ENCODE measurements around the gene ESRRA. TPM values are rescaled to one million over a fixed set of nuclear protein-coding genes. Genes with fewer than 3 reads are reported as not detected.

Gene ESRRA
- 10 to 100 TPM; 40.5 to 42.4 TPM for total RNA-seq

GRCh38 chr11:64305075-64305690 lies at the start of gene ESRRA:
Gene ESRRA, plus strand, starts transcription at chr11:64305524. Its CDS starts 1,656 bp downstream, at chr11:64307180.
- H3K27me3 Mint-ChIP-seq (ENCODE audit: low read depth) = peaks cover 19% of the 10 kb centered on the region
- H3K4me1 Mint-ChIP-seq (ENCODE audit: low read depth) = peaks cover 49% of the 10 kb centered on the region
- DNase-seq (peak; percentile 100), ATAC-seq (replicated peaks in 1 of 2) (peak; percentile 77 to 79)
- no peaks in the 10 kb centered on the region for H3K9me3 Mint-ChIP-seq
- peaks cover 0 to 10% of the 10 kb centered on the region in 2 donors for H3K36me3 Mint-ChIP-seq (ENCODE audit: insufficient read depth in 2 of 2)
- H3K27ac Mint-ChIP-seq = peak within 1 kb of the TSS; percentile 97
- peak within 1 kb of the TSS; percentile 98 to 100 for H3K4me3 Mint-ChIP-seq

DNA sequence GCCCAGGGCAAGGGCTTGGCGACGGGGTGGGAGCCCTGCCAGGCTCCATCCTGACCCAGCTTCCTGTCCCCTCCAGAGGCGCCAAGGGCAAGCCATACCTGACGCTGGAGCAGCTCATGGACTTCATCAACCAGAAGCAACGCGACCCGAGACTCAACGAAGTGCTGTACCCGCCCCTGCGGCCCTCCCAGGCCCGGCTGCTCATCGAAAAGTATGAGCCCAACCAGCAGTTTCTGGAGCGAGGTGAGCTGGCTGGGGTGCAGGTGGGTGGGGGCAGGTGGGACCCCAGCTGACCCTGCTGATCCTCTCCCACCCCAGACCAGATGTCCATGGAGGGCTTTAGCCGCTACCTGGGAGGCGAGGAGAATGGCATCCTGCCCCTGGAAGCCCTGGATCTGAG lies 49.0 kb upstream of the ESRRA start:
- H3K9me3 Mint-ChIP-seq = no peaks in the 10 kb centered on the region
- ATAC-seq (replicated peaks in 1 of 2) = no peak
- peaks cover 21% of the 10 kb centered on the region for H3K4me1 Mint-ChIP-seq (ENCODE audit: low read depth)
- no peak overlapping the region for H3K27ac Mint-ChIP-seq
- H3K4me3 Mint-ChIP-seq = no peak overlapping the region
- DNase-seq = no peak
- peaks cover 2 to 3% of the 10 kb centered on the region in 2 donors for H3K36me3 Mint-ChIP-seq (ENCODE audit: insufficient read depth in 2 of 2)
- no peaks in the 10 kb centered on the region for H3K27me3 Mint-ChIP-seq (ENCODE audit: low read depth)

- peaks cover 2 to 3% of the 10 kb centered on the region in 2 donors for H3K36me3 Mint-ChIP-seq (ENCODE audit: insufficient read depth in 2 of 2)
- DNase-seq (no peak), ATAC-seq (replicated peaks in 1 of 2) (no peak)
- H3K27ac Mint-ChIP-seq = no peak overlapping the region
- no peak overlapping the region for H3K4me3 Mint-ChIP-seq
- H3K27me3 Mint-ChIP-seq (ENCODE audit: low read depth) = no peaks in the 10 kb centered on the region
- H3K4me1 Mint-ChIP-seq (ENCODE audit: low read depth) = peaks cover 12% of the 10 kb centered on the region
- H3K9me3 Mint-ChIP-seq = no peaks in the 10 kb centered on the region
Measured at GRCh38 chr11:64258356-64258755, 47.0 kb upstream of the ESRRA start.

DNA sequence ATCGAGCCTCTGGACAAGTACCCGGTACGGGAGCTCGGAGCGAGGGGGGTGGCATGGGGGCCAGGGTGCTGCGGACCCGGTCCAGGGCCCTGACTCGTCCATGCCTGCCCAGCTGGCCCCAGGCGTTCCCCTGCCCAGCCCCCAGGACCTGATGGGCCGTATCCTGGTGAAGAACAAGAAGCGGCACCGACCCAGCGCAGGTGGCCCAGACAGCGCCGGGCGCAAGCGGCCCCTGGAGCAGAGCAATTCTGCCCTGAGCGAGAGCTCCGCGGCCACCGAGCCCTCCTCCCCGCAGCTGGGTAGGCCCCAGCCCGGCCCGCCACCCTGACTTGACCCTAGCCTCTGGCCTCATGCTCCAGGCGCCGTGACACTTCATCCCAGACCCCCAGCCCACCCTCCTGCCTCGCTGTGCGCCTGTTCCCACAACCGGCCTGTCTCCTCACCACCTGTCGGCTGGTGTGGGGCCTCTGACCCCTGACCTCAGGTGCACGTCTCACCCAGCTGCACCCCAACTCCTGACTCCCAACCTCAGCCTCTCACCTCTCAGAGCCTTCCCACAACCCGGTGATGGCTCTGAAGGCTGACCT lies 46.3 kb upstream of the ESRRA start:
- no peak overlapping the region for H3K4me3 Mint-ChIP-seq
- H3K27me3 Mint-ChIP-seq (ENCODE audit: low read depth) = no peaks in the 10 kb centered on the region
- no peak for ATAC-seq (replicated peaks in 1 of 2)
- H3K9me3 Mint-ChIP-seq = no peaks in the 10 kb centered on the region
- H3K4me1 Mint-ChIP-seq (ENCODE audit: low read depth) = peaks cover 12% of the 10 kb centered on the region
- H3K36me3 Mint-ChIP-seq (ENCODE audit: insufficient read depth in 2 of 2) = peaks cover 2 to 3% of the 10 kb centered on the region in 2 donors
- DNase-seq = no peak
- H3K27ac Mint-ChIP-seq = no peak overlapping the region

DNA sequence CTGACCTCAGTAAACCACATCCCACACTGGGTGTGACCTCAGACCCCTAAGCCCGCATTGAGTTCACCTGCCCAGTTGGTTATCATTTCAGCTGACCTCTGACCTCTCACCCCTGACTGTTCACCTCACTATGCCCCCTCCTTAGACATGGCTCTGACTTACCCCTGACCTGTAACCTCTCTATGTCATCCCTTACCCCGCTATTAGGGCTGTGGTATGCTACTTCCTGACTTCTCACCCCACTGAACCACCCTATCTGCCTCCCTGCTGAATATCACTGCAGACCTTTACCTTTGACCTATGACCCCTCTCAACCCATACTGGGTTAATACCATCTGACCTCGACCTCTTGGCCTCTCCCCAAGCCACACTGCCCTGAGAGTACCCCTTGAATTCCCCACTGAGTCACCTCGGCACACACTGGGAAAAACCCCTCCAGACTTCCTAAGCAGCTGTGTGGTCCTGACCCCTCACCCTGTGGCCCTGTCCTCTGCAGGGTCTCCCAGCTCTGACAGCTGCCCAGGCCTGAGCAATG lies 45.7 kb upstream of the ESRRA start:
- no peaks in the 10 kb centered on the region for H3K27me3 Mint-ChIP-seq (ENCODE audit: low read depth)

DNA sequence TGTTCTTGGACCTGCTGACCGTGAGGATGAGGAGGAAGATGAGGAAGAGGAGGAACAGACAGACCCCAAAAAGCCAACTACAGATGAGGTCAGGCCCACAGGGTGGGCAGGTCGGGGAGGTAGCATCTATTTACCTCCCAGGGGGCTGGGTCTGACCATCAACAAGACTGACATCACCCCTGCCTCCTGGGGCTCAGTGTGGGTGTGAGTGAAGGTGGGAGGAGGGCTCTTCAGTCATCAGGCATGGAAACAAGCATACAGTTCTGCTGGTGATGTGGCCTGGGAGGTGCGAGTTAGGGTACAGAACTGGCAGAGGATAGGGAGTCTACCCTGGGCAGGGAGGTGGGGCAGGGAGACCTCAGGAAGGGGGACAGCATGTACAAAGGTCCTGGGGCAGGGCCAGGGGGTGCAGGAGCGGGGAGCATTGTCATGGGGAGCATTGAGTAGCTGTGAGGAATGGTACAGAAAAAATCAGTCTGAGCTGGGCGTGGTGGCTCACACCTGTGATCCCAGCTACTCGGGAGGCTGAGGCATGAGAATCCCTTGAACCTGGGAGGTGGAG lies 45.1 kb upstream of the ESRRA start:
- DNase-seq (no peak), ATAC-seq (replicated peaks in 1 of 2) (no peak)
- Mint-ChIP-seq H3K9me3 (no peaks in the 10 kb centered on the region), H3K4me1 (ENCODE audit: low read depth) (peaks cover 12% of the 10 kb centered on the region), H3K27ac (peak overlapping the region; percentile 27), H3K27me3 (ENCODE audit: low read depth) (no peaks in the 10 kb centered on the region), H3K4me3 (no peak overlapping the region), H3K36me3 (ENCODE audit: insufficient read depth in 2 of 2) (peaks cover 2 to 3% of the 10 kb centered on the region in 2 donors)

More for the DNA sequence above, 45.7 kb upstream of the ESRRA start:
- Mint-ChIP-seq H3K36me3 (ENCODE audit: insufficient read depth in 2 of 2) (peaks cover 2 to 3% of the 10 kb centered on the region in 2 donors), H3K4me3 (no peak overlapping the region), H3K4me1 (ENCODE audit: low read depth) (peaks cover 12% of the 10 kb centered on the region), H3K27ac (peak overlapping the region; percentile 27), H3K9me3 (no peaks in the 10 kb centered on the region)
- peak; percentile 25 to 37 for ATAC-seq (replicated peaks in 1 of 2)
- DNase-seq = no peak

- Mint-ChIP-seq H3K27me3 (ENCODE audit: low read depth) (no peaks in the 10 kb centered on the region), H3K4me3 (no peak overlapping the region), H3K27ac (no peak overlapping the region), H3K36me3 (ENCODE audit: insufficient read depth in 2 of 2) (peaks cover 2 to 3% of the 10 kb centered on the region in 2 donors), H3K9me3 (no peaks in the 10 kb centered on the region), H3K4me1 (ENCODE audit: low read depth) (peaks cover 12% of the 10 kb centered on the region)
- no peak for ATAC-seq (replicated peaks in 1 of 2)
- no peak for DNase-seq
Measured at GRCh38 chr11:64261556-64262080, 43.7 kb upstream of the ESRRA start.

DNA sequence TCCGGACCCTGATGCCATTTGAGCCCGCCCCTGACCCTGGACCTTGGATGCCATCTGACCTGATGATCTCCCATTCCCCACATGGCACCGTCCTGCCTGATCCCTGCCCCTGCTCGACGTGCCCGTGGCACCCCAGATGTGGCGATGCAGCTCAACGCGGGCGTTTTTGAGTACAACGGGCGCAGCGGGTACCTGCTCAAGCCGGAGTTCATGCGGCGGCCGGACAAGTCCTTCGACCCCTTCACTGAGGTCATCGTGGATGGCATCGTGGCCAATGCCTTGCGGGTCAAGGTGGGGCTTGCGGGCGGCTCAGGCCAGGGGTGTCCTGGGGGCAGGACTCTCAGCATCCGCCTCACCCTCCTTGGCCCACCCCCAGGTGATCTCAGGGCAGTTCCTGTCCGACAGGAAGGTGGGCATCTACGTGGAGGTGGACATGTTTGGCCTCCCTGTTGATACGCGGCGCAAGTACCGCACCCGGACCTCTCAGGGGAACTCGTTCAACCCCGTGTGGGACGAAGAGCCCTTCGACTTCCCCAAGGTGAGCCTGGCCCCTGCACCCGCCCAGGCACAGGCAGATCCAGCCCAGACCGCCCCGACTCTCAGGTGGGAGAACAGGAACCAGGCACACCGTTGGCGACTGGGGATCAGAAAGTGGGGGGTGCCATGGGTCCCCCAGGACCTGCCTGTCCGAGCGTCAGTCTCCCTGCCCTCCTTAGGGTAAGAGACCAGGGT lies 42.9 kb upstream of the ESRRA start:
- ATAC-seq (replicated peaks in 1 of 2) (no peak), DNase-seq (no peak)
- H3K4me3 Mint-ChIP-seq = no peak overlapping the region
- H3K4me1 Mint-ChIP-seq (ENCODE audit: low read depth) = peaks cover 12% of the 10 kb centered on the region
- H3K27ac Mint-ChIP-seq = no peak overlapping the region
- peaks cover 2 to 3% of the 10 kb centered on the region in 2 donors for H3K36me3 Mint-ChIP-seq (ENCODE audit: insufficient read depth in 2 of 2)
- no peaks in the 10 kb centered on the region for H3K9me3 Mint-ChIP-seq
- H3K27me3 Mint-ChIP-seq (ENCODE audit: low read depth) = no peaks in the 10 kb centered on the region

GRCh38 chr11:64263021-64263946 lies 42.0 kb upstream of the ESRRA start:
- no peak for DNase-seq
- H3K4me3 Mint-ChIP-seq = no peak overlapping the region
- no peaks in the 10 kb centered on the region for H3K9me3 Mint-ChIP-seq
- no peak overlapping the region for H3K27ac Mint-ChIP-seq
- no peaks in the 10 kb centered on the region for H3K27me3 Mint-ChIP-seq (ENCODE audit: low read depth)
- H3K4me1 Mint-ChIP-seq (ENCODE audit: low read depth) = peaks cover 19% of the 10 kb centered on the region
- no peak for ATAC-seq (replicated peaks in 1 of 2)
- H3K36me3 Mint-ChIP-seq (ENCODE audit: insufficient read depth in 2 of 2) = peaks cover 2% of the 10 kb centered on the region in 2 donors

- H3K9me3 Mint-ChIP-seq = no peaks in the 10 kb centered on the region
- no peak for DNase-seq
- H3K4me1 Mint-ChIP-seq (ENCODE audit: low read depth) = peaks cover 26% of the 10 kb centered on the region
- ATAC-seq (replicated peaks in 1 of 2) = no peak
- peaks cover 2 to 3% of the 10 kb centered on the region in 2 donors for H3K36me3 Mint-ChIP-seq (ENCODE audit: insufficient read depth in 2 of 2)
- no peaks in the 10 kb centered on the region for H3K27me3 Mint-ChIP-seq (ENCODE audit: low read depth)
- no peak overlapping the region for H3K4me3 Mint-ChIP-seq
- no peak overlapping the region for H3K27ac Mint-ChIP-seq
Measured at GRCh38 chr11:64263947-64264317, 41.4 kb upstream of the ESRRA start.

DNA sequence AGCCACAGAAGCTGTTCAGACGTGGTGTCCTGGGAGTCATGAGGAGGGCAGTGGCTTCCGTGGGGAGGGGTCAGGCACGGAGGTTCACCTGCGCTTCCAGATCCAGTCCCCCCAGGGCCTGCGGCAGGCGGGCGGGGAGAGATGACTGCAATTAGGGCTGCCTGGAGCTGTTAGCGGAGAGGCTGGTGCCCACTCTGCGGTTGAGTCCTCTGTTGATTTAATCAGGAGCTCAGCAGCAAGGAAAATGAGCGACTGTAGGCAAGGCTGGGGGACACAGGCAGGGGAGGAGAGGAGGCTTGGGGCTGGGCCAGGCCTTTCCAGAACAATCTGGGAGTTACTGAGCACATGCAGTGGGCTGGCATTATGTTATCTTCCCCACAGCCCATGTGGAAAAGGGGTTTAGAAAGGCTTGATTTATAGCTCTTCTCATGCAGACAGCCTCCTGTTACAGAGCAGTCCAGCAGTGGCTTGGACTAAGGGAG lies 40.9 kb upstream of the ESRRA start:
- H3K4me3 Mint-ChIP-seq = no peak overlapping the region
- H3K9me3 Mint-ChIP-seq = no peaks in the 10 kb centered on the region
- peaks cover 2 to 6% of the 10 kb centered on the region in 2 donors for H3K36me3 Mint-ChIP-seq (ENCODE audit: insufficient read depth in 2 of 2)
- ATAC-seq (replicated peaks in 1 of 2) (no peak), DNase-seq (no peak)
- H3K27ac Mint-ChIP-seq = no peak overlapping the region
- peaks cover 25% of the 10 kb centered on the region for H3K4me1 Mint-ChIP-seq (ENCODE audit: low read depth)
- no peaks in the 10 kb centered on the region for H3K27me3 Mint-ChIP-seq (ENCODE audit: low read depth)

Data from activated T-cell treated with anti-CD3 and anti-CD28 coated beads, Interleukin-2, amount 50 U/mL, for 72 hours (primary cell).